ENCODE measurements around the gene MKKS. TPM values are rescaled to one million over a fixed set of nuclear protein-coding genes. Genes with fewer than 3 reads are reported as not detected.

The MKKS gene
- total and polyA plus RNA-seq, 9 of the 15 experiments (the other 6 are each of a cell fraction or from before 2014, with no cell fraction given), result 6.8 to 26.8 (median 12.0) TPM

DNA sequence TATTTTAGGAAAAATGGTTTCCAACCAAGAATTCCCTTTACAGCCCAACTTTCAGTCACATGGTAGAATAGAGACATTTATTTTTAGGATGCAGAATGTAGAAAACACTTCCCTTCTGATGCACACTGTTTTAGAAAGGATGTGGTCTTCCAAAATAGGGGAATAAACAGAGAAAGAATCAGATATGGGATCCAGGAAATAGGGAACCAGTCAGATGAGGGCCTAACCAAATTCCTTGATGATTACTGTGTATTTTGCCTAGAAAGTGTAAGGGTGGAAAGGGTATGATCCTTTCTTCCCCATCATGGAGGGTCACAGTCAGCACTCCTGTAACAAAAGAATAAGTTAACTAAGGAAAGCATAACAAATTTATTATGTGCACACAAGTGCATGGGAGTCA is 28.5 kb upstream of the MKKS start:
- ATAC-seq (no peak), FAIRE-seq (no peak), DNase-seq (ENCODE audit: extremely low read depth in 1 of 4, low spot score in 3 of 4) (no peak)
- H4K20me1 ChIP-seq (replicated peaks; ENCODE audit: control insufficient read depth, insufficient read depth, low read length), result no peaks in the 10 kb centered on the region
- POLR2A ChIA-PET, result no interaction called here
- no peaks in the 10 kb centered on the region; a peak in 1 of 5 replicates for H3K4me1 ChIP-seq (replicated peaks in 1 of 2; ENCODE audit: control insufficient read depth in 2 of 2, insufficient read depth in 2 of 2, low read length in 2 of 2)
- no peak overlapping the region for H3K4me3 ChIP-seq
- H3K27ac ChIP-seq (ENCODE audit: extremely low read depth, low read depth, low read length), result no peak overlapping the region
- TF ChIP-seq ZNF436 (CRISPR knock-in tag; IDR thresholded peaks at IDR 0.05) (no peak), RBM34 (IDR thresholded peaks at IDR 0.05; ENCODE audit: borderline replicate concordance, insufficient read depth, low read length) (no peak), FUS (optimal IDR thresholded peaks at IDR 0.05; ENCODE audit: low read depth, low read length) (no peak)
- no peaks in the 10 kb centered on the region; the same call in 2 of the 3 replicates for H3K79me2 ChIP-seq (ENCODE audit: control insufficient read depth, insufficient read depth, low read length)
- H3K36me3 ChIP-seq (ENCODE audit: control insufficient read depth, insufficient read depth, low read length), result no peaks in the 10 kb centered on the region
- no peaks in the 10 kb centered on the region for H3K9me1 ChIP-seq (ENCODE audit: control insufficient read depth, insufficient read depth, low read length)
- no peak overlapping the region for H3K4me2 ChIP-seq (ENCODE audit: insufficient read depth, low read length)
- CTCF ChIA-PET (ENCODE audit: low intra/inter-chr PET ratio), result no interaction called here
- no TSS peak for BruUV-seq (replicated peaks)
- in situ Hi-C loops (cut with MboI), result no loop called here
- H3K27me3 ChIP-seq (ENCODE audit: control insufficient read depth in 2 of 2, insufficient read depth in 2 of 2, low read length in 2 of 2), result no peaks in the 10 kb centered on the region
- no peaks in the 10 kb centered on the region; the same call in 1 of the 2 replicates for H3K9me3 ChIP-seq (replicated peaks; ENCODE audit: control insufficient read depth, insufficient read depth, low read depth, low read length)
- no peak overlapping the region for H3K9ac ChIP-seq (ENCODE audit: insufficient read depth in 1 of 2, low read depth in 2 of 2, low read length in 2 of 2)
- intact Hi-C loops (cut with micrococcal nuclease), result no loop called here
- H2AFZ ChIP-seq (ENCODE audit: low read depth, low read length), result no peak overlapping the region

DNA sequence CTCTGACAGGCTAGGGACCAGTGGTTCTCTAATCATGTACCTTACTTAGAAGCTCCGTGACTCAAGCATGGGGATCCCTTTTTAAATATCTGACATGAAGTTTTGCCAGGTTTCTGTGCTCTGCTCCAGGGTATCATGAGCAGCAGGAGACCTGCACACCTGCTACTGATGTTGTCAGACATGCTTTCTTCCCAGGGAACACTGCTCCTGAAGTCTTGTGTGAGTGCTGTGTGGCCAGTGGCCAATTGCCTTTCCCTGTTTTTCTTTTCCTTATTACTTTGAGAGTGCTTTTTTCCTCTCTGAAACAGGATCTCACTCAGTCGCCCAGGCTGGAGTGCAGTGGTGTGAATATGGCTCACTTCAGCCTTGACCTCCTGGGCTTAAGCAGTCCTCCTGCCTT is 27.5 kb upstream of the MKKS start:
- H3K9me1 ChIP-seq (ENCODE audit: control insufficient read depth, insufficient read depth, low read length), result no peaks in the 10 kb centered on the region
- intact Hi-C loops (cut with micrococcal nuclease), result no loop called here

More for the DNA sequence above, 27.5 kb upstream of the MKKS start:
- Histone ChIP-seq H3K9ac (ENCODE audit: insufficient read depth in 1 of 2, low read depth in 2 of 2, low read length in 2 of 2) (no peak overlapping the region), H3K27ac (ENCODE audit: extremely low read depth, low read depth, low read length) (no peak overlapping the region), H4K20me1 (replicated peaks; ENCODE audit: control insufficient read depth, insufficient read depth, low read length) (no peaks in the 10 kb centered on the region), H3K36me3 (ENCODE audit: control insufficient read depth, insufficient read depth, low read length) (no peaks in the 10 kb centered on the region), H3K79me2 (ENCODE audit: control insufficient read depth, insufficient read depth, low read length) (no peaks in the 10 kb centered on the region; the same call in 2 of the 3 replicates), H2AFZ (ENCODE audit: low read depth, low read length) (no peak overlapping the region), H3K27me3 (ENCODE audit: control insufficient read depth in 2 of 2, insufficient read depth in 2 of 2, low read length in 2 of 2) (no peaks in the 10 kb centered on the region), H3K9me3 (replicated peaks; ENCODE audit: control insufficient read depth, insufficient read depth, low read depth, low read length) (no peaks in the 10 kb centered on the region; the same call in 1 of the 2 replicates), H3K4me1 (replicated peaks in 1 of 2; ENCODE audit: control insufficient read depth in 2 of 2, insufficient read depth in 2 of 2, low read length in 2 of 2) (no peaks in the 10 kb centered on the region; a peak in 1 of 5 replicates), H3K4me3 (no peak overlapping the region), H3K4me2 (ENCODE audit: insufficient read depth, low read length) (no peak overlapping the region)
- no peak for FAIRE-seq
- ChIA-PET CTCF (ENCODE audit: low intra/inter-chr PET ratio) (no interaction called here), POLR2A (no interaction called here)
- in situ Hi-C loops (cut with MboI), result no loop called here
- 86% methylated on average over 2 of the region's 2 CpGs for WGBS (ENCODE audit: insufficient coverage, low coverage, missing lambda C conversion rate)
- no peak for ATAC-seq
- no peak for DNase-seq (ENCODE audit: extremely low read depth in 1 of 4, low spot score in 3 of 4)
- no TSS peak for BruUV-seq (replicated peaks)
- no peak for TF ChIP-seq MED1 (CRISPR knock-in tag; IDR thresholded peaks at IDR 0.05; ENCODE audit: borderline replicate concordance)
- TF ChIP-seq, protein P1, sequence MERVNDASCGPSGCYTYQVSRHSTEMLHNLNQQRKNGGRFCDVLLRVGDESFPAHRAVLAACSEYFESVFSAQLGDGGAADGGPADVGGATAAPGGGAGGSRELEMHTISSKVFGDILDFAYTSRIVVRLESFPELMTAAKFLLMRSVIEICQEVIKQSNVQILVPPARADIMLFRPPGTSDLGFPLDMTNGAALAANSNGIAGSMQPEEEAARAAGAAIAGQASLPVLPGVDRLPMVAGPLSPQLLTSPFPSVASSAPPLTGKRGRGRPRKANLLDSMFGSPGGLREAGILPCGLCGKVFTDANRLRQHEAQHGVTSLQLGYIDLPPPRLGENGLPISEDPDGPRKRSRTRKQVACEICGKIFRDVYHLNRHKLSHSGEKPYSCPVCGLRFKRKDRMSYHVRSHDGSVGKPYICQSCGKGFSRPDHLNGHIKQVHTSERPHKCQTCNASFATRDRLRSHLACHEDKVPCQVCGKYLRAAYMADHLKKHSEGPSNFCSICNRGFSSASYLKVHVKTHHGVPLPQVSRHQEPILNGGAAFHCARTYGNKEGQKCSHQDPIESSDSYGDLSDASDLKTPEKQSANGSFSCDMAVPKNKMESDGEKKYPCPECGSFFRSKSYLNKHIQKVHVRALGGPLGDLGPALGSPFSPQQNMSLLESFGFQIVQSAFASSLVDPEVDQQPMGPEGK (CRISPR knock-in tag; IDR thresholded peaks at IDR 0.05; ENCODE audit: borderline replicate concordance), result no peak
- no peak for TF ChIP-seq CSDE1 (IDR thresholded peaks at IDR 0.05)
- no peak for TF ChIP-seq ZNF133 (CRISPR knock-in tag; IDR thresholded peaks at IDR 0.05)
- no peak for TF ChIP-seq PCBP2 (IDR thresholded peaks at IDR 0.05; ENCODE audit: low read depth, low read length, poor library complexity, severe bottlenecking)
- no peak for TF ChIP-seq ZNF384 (IDR thresholded peaks at IDR 0.05; ENCODE audit: low read depth, low read length)
- no peak for TF ChIP-seq ZFX (CRISPR knock-in tag; IDR thresholded peaks at IDR 0.05)
- no peak for TF ChIP-seq TAF9B (IDR thresholded peaks at IDR 0.05; ENCODE audit: partially characterized antibody)
- no peak for TF ChIP-seq ZNF197 (CRISPR knock-in tag; IDR thresholded peaks at IDR 0.05; ENCODE audit: low read depth)
- no peak for TF ChIP-seq PCBP1 (IDR thresholded peaks at IDR 0.05; ENCODE audit: low read depth, low read length, poor library complexity, severe bottlenecking)
